ENCODE results near the gene RNF123.
A peak's percentile ranks its signal among the peaks of the same experiment; 100 is the strongest.

Gene RNF123

GRCh38 chr3:49701388-49702077 lies 12.2 kb downstream of the RNF123 start:
- DNase-seq (ENCODE audit: low read depth in 2 of 2): no peak
- TF ChIP-seq CTCF (IDR thresholded peaks at IDR 0.05; ENCODE audit: low read depth, low read length): peak; percentile 67
- H3K4me3 ChIP-seq (replicated peaks in 1 of 2; ENCODE audit: low read depth in 2 of 2, low read length in 2 of 2): no peak overlapping the region

- TF ChIP-seq CTCF (IDR thresholded peaks at IDR 0.05; ENCODE audit: low read depth, low read length): no peak
- DNase-seq (ENCODE audit: low read depth in 2 of 2): no peak
- no peak overlapping the region for H3K4me3 ChIP-seq (replicated peaks in 1 of 2; ENCODE audit: low read depth in 2 of 2, low read length in 2 of 2)
These were observed 13.3 kb downstream of the RNF123 start for GRCh38 chr3:49702672-49703071.

GRCh38 chr3:49703443-49703927 lies 14.1 kb downstream of the RNF123 start:
- peak; percentile 68 to 75 for DNase-seq (ENCODE audit: low read depth in 2 of 2)
- peak; percentile 93 for TF ChIP-seq CTCF (IDR thresholded peaks at IDR 0.05; ENCODE audit: low read depth, low read length)
- H3K4me3 ChIP-seq (replicated peaks in 1 of 2; ENCODE audit: low read depth in 2 of 2, low read length in 2 of 2): no peak overlapping the region

GRCh38 chr3:49703956-49704355 lies 14.6 kb downstream of the RNF123 start:
- no peak overlapping the region for H3K4me3 ChIP-seq (replicated peaks in 1 of 2; ENCODE audit: low read depth in 2 of 2, low read length in 2 of 2)
- no peak for TF ChIP-seq CTCF (IDR thresholded peaks at IDR 0.05; ENCODE audit: low read depth, low read length)
- no peak for DNase-seq (ENCODE audit: low read depth in 2 of 2)

GRCh38 chr3:49704629-49705028 lies 15.3 kb downstream of the RNF123 start:
- DNase-seq (ENCODE audit: low read depth in 2 of 2): no peak
- no peak for TF ChIP-seq CTCF (IDR thresholded peaks at IDR 0.05; ENCODE audit: low read depth, low read length)
- H3K4me3 ChIP-seq (replicated peaks in 1 of 2; ENCODE audit: low read depth in 2 of 2, low read length in 2 of 2): no peak overlapping the region

DNA sequence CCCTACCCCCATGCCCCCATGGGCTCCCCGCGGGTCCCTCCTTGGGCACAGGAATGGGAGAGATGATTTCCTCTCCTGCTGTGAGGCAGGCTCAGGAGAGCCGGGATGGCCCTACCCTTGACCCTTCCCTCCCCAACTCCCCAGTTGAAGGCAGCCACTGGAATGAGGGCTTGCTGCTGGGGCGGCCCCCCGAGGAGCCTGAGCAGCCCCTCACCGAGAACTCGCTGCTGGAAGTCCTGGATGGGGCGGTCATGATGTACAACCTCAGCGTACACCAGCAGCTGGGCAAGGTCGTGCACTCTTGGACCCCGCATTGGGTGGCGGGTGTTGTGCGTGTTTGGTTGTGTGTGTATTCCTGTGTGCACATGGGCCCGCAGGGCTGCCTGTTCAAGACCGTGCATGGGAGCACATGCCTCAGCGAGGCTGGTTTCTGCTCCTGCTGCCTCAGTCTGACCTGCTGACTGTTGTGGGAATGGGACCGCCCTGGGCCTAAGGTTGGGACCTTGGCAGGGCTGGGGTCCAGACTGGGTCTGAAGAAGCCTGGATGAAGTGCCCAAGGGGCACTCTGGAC lies 16.1 kb downstream of the RNF123 start:
- no peak overlapping the region for H3K4me3 ChIP-seq (replicated peaks in 1 of 2; ENCODE audit: low read depth in 2 of 2, low read length in 2 of 2)
- no peak for TF ChIP-seq CTCF (IDR thresholded peaks at IDR 0.05; ENCODE audit: low read depth, low read length)
- no peak for DNase-seq (ENCODE audit: low read depth in 2 of 2)

Measured in cardiac fibroblast (primary cell).